ENCODE measurements around the gene CATSPERE.

The CATSPERE gene

GRCh38 chr1:244422174-244422573 lies 38.9 kb upstream of the CATSPERE start:
- no peak for DNase-seq
- WGBS (ENCODE audit: extremely low coverage, insufficient coverage, low lambda C conversion rate), result no CpG with 5 or more reads among the region's 1 CpG
- no peaks in the 10 kb centered on the region for H3K27me3 ChIP-seq (ENCODE audit: insufficient read depth, low read length, poor library complexity)
- H2AK5ac ChIP-seq (ENCODE audit: low read length), result no peak overlapping the region
- H3K79me2 ChIP-seq (ENCODE audit: control insufficient read depth, insufficient read depth, low read length), result no peaks in the 10 kb centered on the region
- no peak overlapping the region for H3K18ac ChIP-seq (ENCODE audit: low read length)
- no peak overlapping the region for H3K4me3 ChIP-seq (ENCODE audit: low read length)
- H3K27ac ChIP-seq (ENCODE audit: low read depth, low read length), result no peak overlapping the region
- no peak overlapping the region for H2BK120ac ChIP-seq (ENCODE audit: low read depth, low read length)
- no peak overlapping the region for H4K8ac ChIP-seq (ENCODE audit: low read depth, low read length)
- peaks cover 5% of the 10 kb centered on the region for H3K36me3 ChIP-seq (ENCODE audit: control insufficient read depth, insufficient read depth, low read length)
- no peak overlapping the region for H3K9ac ChIP-seq (ENCODE audit: low read length)
- H3K4ac ChIP-seq (ENCODE audit: low read depth, low read length), result no peak overlapping the region
- no peak overlapping the region for H3K56ac ChIP-seq (ENCODE audit: low read length)
- H4K5ac ChIP-seq (ENCODE audit: low read length), result no peak overlapping the region
- no peak overlapping the region for H2BK5ac ChIP-seq (ENCODE audit: low read length)
- H2BK15ac ChIP-seq (replicated peaks; ENCODE audit: low read depth), result no peak overlapping the region
- no peak overlapping the region for H3K4me2 ChIP-seq (ENCODE audit: low read length)
- no peak overlapping the region for H3K23ac ChIP-seq (ENCODE audit: low read length)
- no peaks in the 10 kb centered on the region for H3K4me1 ChIP-seq (ENCODE audit: control insufficient read depth, low read depth, low read length)
- no peaks in the 10 kb centered on the region for H3K79me1 ChIP-seq (ENCODE audit: low read length)

GRCh38 chr1:244424649-244425334 lies 36.3 kb upstream of the CATSPERE start:
- Histone ChIP-seq H3K23ac (ENCODE audit: low read length) (no peak overlapping the region), H4K5ac (ENCODE audit: low read length) (no peak overlapping the region), H3K9ac (ENCODE audit: low read length) (no peak overlapping the region), H3K4me2 (ENCODE audit: low read length) (no peak overlapping the region), H3K4ac (ENCODE audit: low read depth, low read length) (no peak overlapping the region), H2BK120ac (ENCODE audit: low read depth, low read length) (no peak overlapping the region), H3K79me1 (ENCODE audit: low read length) (no peaks in the 10 kb centered on the region), H3K4me1 (ENCODE audit: control insufficient read depth, low read depth, low read length) (no peaks in the 10 kb centered on the region), H2BK15ac (replicated peaks; ENCODE audit: low read depth) (no peak overlapping the region), H4K8ac (ENCODE audit: low read depth, low read length) (no peak overlapping the region), H3K27me3 (ENCODE audit: insufficient read depth, low read length, poor library complexity) (no peaks in the 10 kb centered on the region), H3K79me2 (ENCODE audit: control insufficient read depth, insufficient read depth, low read length) (no peaks in the 10 kb centered on the region), H3K4me3 (ENCODE audit: low read length) (no peak overlapping the region), H3K18ac (ENCODE audit: low read length) (no peak overlapping the region), H3K36me3 (ENCODE audit: control insufficient read depth, insufficient read depth, low read length) (peaks cover 4% of the 10 kb centered on the region), H3K27ac (ENCODE audit: low read depth, low read length) (no peak overlapping the region), H3K56ac (ENCODE audit: low read length) (no peak overlapping the region), H2AK5ac (ENCODE audit: low read length) (no peak overlapping the region), H2BK5ac (ENCODE audit: low read length) (no peak overlapping the region)
- WGBS (ENCODE audit: extremely low coverage, insufficient coverage, low lambda C conversion rate), result no CpG with 5 or more reads among the region's 2 CpGs
- no peak for DNase-seq

DNA sequence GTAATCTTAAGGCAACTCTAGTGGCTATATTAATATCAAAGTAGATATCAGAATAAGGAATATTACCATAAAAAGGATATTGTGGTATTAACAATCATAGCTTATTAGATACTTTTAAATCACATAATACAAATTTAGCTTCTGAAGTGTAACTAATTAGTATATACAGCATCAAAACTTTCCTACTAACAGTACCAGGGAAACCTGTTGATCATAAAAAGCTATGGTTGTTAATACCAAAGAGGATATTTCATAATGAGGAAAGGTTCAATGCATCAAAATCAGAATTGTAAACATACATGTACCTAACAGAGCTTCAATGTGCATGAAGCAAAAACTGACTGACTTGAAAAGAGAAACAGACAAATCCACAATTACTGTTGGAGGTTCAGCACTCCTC lies 33.4 kb upstream of the CATSPERE start:
- Histone ChIP-seq H3K4me1 (ENCODE audit: control insufficient read depth, low read depth, low read length) (no peaks in the 10 kb centered on the region), H3K4me3 (ENCODE audit: low read length) (no peak overlapping the region), H2BK5ac (ENCODE audit: low read length) (no peak overlapping the region), H3K9ac (ENCODE audit: low read length) (no peak overlapping the region), H3K4me2 (ENCODE audit: low read length) (no peak overlapping the region), H2BK15ac (replicated peaks; ENCODE audit: low read depth) (no peak overlapping the region), H3K79me1 (ENCODE audit: low read length) (no peaks in the 10 kb centered on the region), H3K27me3 (ENCODE audit: insufficient read depth, low read length, poor library complexity) (no peaks in the 10 kb centered on the region), H2BK120ac (ENCODE audit: low read depth, low read length) (no peak overlapping the region), H3K23ac (ENCODE audit: low read length) (no peak overlapping the region), H2AK5ac (ENCODE audit: low read length) (no peak overlapping the region), H3K56ac (ENCODE audit: low read length) (no peak overlapping the region), H3K18ac (ENCODE audit: low read length) (no peak overlapping the region), H4K5ac (ENCODE audit: low read length) (no peak overlapping the region), H3K36me3 (ENCODE audit: control insufficient read depth, insufficient read depth, low read length) (peaks cover 4% of the 10 kb centered on the region), H3K4ac (ENCODE audit: low read depth, low read length) (no peak overlapping the region), H3K79me2 (ENCODE audit: control insufficient read depth, insufficient read depth, low read length) (no peaks in the 10 kb centered on the region), H3K27ac (ENCODE audit: low read depth, low read length) (no peak overlapping the region), H4K8ac (ENCODE audit: low read depth, low read length) (no peak overlapping the region)
- no peak for DNase-seq

GRCh38 chr1:244429818-244430217 lies 31.3 kb upstream of the CATSPERE start:
- WGBS (ENCODE audit: extremely low coverage, insufficient coverage, low lambda C conversion rate), result no CpG with 5 or more reads among the region's 3 CpGs

GRCh38 chr1:244431166-244431565 lies 29.9 kb upstream of the CATSPERE start:
- H2BK120ac ChIP-seq (ENCODE audit: low read depth, low read length), result no peak overlapping the region
- H2BK5ac ChIP-seq (ENCODE audit: low read length), result no peak overlapping the region
- no peak overlapping the region for H4K5ac ChIP-seq (ENCODE audit: low read length)
- no peaks in the 10 kb centered on the region for H3K79me1 ChIP-seq (ENCODE audit: low read length)
- H3K9ac ChIP-seq (ENCODE audit: low read length), result no peak overlapping the region
- H3K4me1 ChIP-seq (ENCODE audit: control insufficient read depth, low read depth, low read length), result no peaks in the 10 kb centered on the region
- no peak overlapping the region for H2AK5ac ChIP-seq (ENCODE audit: low read length)
- H3K27ac ChIP-seq (ENCODE audit: low read depth, low read length), result no peak overlapping the region
- H3K18ac ChIP-seq (ENCODE audit: low read length), result no peak overlapping the region
- no peaks in the 10 kb centered on the region for H3K27me3 ChIP-seq (ENCODE audit: insufficient read depth, low read length, poor library complexity)
- no peak overlapping the region for H4K8ac ChIP-seq (ENCODE audit: low read depth, low read length)
- H2BK15ac ChIP-seq (replicated peaks; ENCODE audit: low read depth), result no peak overlapping the region
- H3K4ac ChIP-seq (ENCODE audit: low read depth, low read length), result no peak overlapping the region
- H3K79me2 ChIP-seq (ENCODE audit: control insufficient read depth, insufficient read depth, low read length), result no peaks in the 10 kb centered on the region
- no peak overlapping the region for H3K23ac ChIP-seq (ENCODE audit: low read length)
- no peak overlapping the region for H3K56ac ChIP-seq (ENCODE audit: low read length)
- H3K36me3 ChIP-seq (ENCODE audit: control insufficient read depth, insufficient read depth, low read length), result peaks cover 4% of the 10 kb centered on the region
- H3K4me2 ChIP-seq (ENCODE audit: low read length), result no peak overlapping the region
- no peak for DNase-seq
- no peak overlapping the region for H3K4me3 ChIP-seq (ENCODE audit: low read length)

More at GRCh38 chr1:244429818-244430217, 31.3 kb upstream of the CATSPERE start:
- Histone ChIP-seq H3K23ac (ENCODE audit: low read length) (no peak overlapping the region), H2BK120ac (ENCODE audit: low read depth, low read length) (no peak overlapping the region), H3K79me1 (ENCODE audit: low read length) (no peaks in the 10 kb centered on the region), H3K56ac (ENCODE audit: low read length) (no peak overlapping the region), H3K4me3 (ENCODE audit: low read length) (no peak overlapping the region), H3K4me2 (ENCODE audit: low read length) (no peak overlapping the region), H3K36me3 (ENCODE audit: control insufficient read depth, insufficient read depth, low read length) (no peaks in the 10 kb centered on the region), H2BK5ac (ENCODE audit: low read length) (no peak overlapping the region), H3K4ac (ENCODE audit: low read depth, low read length) (no peak overlapping the region), H2BK15ac (replicated peaks; ENCODE audit: low read depth) (no peak overlapping the region), H4K8ac (ENCODE audit: low read depth, low read length) (no peak overlapping the region), H4K5ac (ENCODE audit: low read length) (no peak overlapping the region), H3K27ac (ENCODE audit: low read depth, low read length) (no peak overlapping the region), H3K27me3 (ENCODE audit: insufficient read depth, low read length, poor library complexity) (no peaks in the 10 kb centered on the region), H3K4me1 (ENCODE audit: control insufficient read depth, low read depth, low read length) (no peaks in the 10 kb centered on the region), H3K79me2 (ENCODE audit: control insufficient read depth, insufficient read depth, low read length) (no peaks in the 10 kb centered on the region), H3K18ac (ENCODE audit: low read length) (no peak overlapping the region), H2AK5ac (ENCODE audit: low read length) (no peak overlapping the region), H3K9ac (ENCODE audit: low read length) (no peak overlapping the region)
- DNase-seq, result no peak

DNA sequence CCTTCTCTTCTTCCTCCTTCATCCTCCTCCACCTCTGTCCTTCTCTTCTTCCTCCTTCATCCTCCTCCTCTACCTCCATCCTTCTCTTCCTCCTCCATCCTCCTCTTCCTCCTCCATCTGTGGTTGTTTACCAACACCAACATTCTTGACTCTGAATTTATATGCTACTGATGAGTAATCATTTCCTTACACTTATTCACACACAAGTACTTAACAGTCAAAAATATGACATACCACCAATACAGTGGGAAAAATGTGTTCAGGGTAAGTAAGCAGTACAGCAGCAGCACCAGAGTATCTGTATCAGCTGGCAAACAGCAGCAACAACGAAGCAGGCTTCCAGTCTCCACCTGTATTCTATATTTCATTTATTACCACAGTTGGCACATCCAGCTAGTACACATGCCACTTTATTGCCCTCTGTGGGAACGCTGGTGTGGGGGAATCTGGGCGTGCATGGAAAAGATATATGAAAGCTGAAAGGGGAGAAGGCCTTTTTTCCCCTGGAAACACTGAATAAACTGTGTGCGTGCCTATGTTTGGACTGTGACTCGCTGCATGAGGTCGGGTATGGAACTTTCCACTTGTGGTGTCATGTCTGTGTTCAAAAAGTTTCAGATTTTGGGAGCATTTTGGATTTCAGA lies 25.4 kb upstream of the CATSPERE start:
- Histone ChIP-seq H3K79me1 (ENCODE audit: low read length) (no peaks in the 10 kb centered on the region), H3K56ac (ENCODE audit: low read length) (no peak overlapping the region), H2AK5ac (ENCODE audit: low read length) (no peak overlapping the region), H3K4me1 (ENCODE audit: control insufficient read depth, low read depth, low read length) (peaks cover 6% of the 10 kb centered on the region), H3K27ac (ENCODE audit: low read depth, low read length) (no peak overlapping the region), H3K27me3 (ENCODE audit: insufficient read depth, low read length, poor library complexity) (no peaks in the 10 kb centered on the region), H3K79me2 (ENCODE audit: control insufficient read depth, insufficient read depth, low read length) (peaks cover 3% of the 10 kb centered on the region), H3K4me2 (ENCODE audit: low read length) (no peak overlapping the region), H2BK5ac (ENCODE audit: low read length) (no peak overlapping the region), H3K9ac (ENCODE audit: low read length) (no peak overlapping the region), H4K5ac (ENCODE audit: low read length) (no peak overlapping the region), H3K4me3 (ENCODE audit: low read length) (no peak overlapping the region), H3K23ac (ENCODE audit: low read length) (no peak overlapping the region), H4K8ac (ENCODE audit: low read depth, low read length) (no peak overlapping the region), H2BK120ac (ENCODE audit: low read depth, low read length) (no peak overlapping the region), H2BK15ac (replicated peaks; ENCODE audit: low read depth) (no peak overlapping the region), H3K36me3 (ENCODE audit: control insufficient read depth, insufficient read depth, low read length) (peaks cover 4% of the 10 kb centered on the region), H3K18ac (ENCODE audit: low read length) (no peak overlapping the region), H3K4ac (ENCODE audit: low read depth, low read length) (no peak overlapping the region)
- DNase-seq, result no peak
- no CpG with 5 or more reads among the region's 6 CpGs for whole genome bisulfite sequencing (ENCODE audit: extremely low coverage, insufficient coverage, low lambda C conversion rate)

Measured in mesendoderm (in vitro differentiated cells).